WTC11 (cell line): Measurements from ENCODE around the gene RPL10A. TPM values are rescaled to one million over a fixed set of nuclear protein-coding genes. Genes with fewer than 3 reads are reported as not detected.

Source experiments
- ATAC-seq: fragments of 200-7000 bp; cut with Tn5 transposase; 2 replicates; pipeline ENCODE4 v1.10.0; 2021; ENCODE audit warnings: mild to moderate bottlenecking, moderate library complexity
- CTCF ChIA-PET: fragments of 300-600 bp; sonication (Branson Sonifier 250); formaldehyde crosslinking; loops from one replicate; lab custom pipeline; 2021; ENCODE audit warnings: antibody characterized with exemption; lab: Charles Lee
- POLR2A ChIA-PET: fragments of 350-600 bp; sonication (Branson Sonifier 250); formaldehyde crosslinking; loops from one replicate; lab custom pipeline; 2021; ENCODE audit warnings: antibody characterized with exemption; lab: Charles Lee
- DNase-seq: peaks from one replicate; pipeline ENCODE4 v3.0.0; 2021; ENCODE audit warnings: low spot score
- H3K27ac Mint-ChIP-seq: 2 replicates; pipeline ENCODE4 v1.8.0; 2021; ENCODE audit warnings: mixed read lengths
- H3K27me3 Mint-ChIP-seq: 2 replicates; pipeline ENCODE4 v1.8.0; 2021; ENCODE audit warnings: low read depth, mild to moderate bottlenecking, moderate library complexity, mixed read lengths
- H3K36me3 Mint-ChIP-seq: 2 replicates; pipeline ENCODE4 v1.8.0; 2021; ENCODE audit warnings: mixed read lengths
- H3K4me1 Mint-ChIP-seq: 2 replicates; pipeline ENCODE4 v1.8.0; 2022; ENCODE audit warnings: mixed read lengths
- H3K4me3 Mint-ChIP-seq: 2 replicates; pipeline ENCODE4 v1.8.0; 2021; ENCODE audit warnings: mild to moderate bottlenecking, moderate library complexity, mixed read lengths
- H3K9me3 Mint-ChIP-seq: 2 replicates; pipeline ENCODE4 v1.8.0; 2021; ENCODE audit warnings: mixed read lengths
- ATF1 ChIP-seq: sonication (generic); formaldehyde crosslinking; IDR thresholded peaks from 2 replicates; pipeline ENCODE4 v1.8.1; 2023; ENCODE audit warnings: mild to moderate bottlenecking, moderate library complexity, missing genetic modification reagents
- ATF3 ChIP-seq: sonication (generic); formaldehyde crosslinking; conservative IDR thresholded peaks from 2 replicates; pipeline ENCODE4 v1.8.1; 2022; ENCODE audit warnings: mild to moderate bottlenecking, missing genetic modification reagents
- ELF4 ChIP-seq: sonication (generic); formaldehyde crosslinking; IDR thresholded peaks from 2 replicates; pipeline ENCODE4 v1.8.1; 2022; ENCODE audit warnings: low read depth, mild to moderate bottlenecking, moderate library complexity, missing genetic modification reagents
- EMX1 ChIP-seq: fragments of 250-450 bp; sonication (Bioruptor Pico); IDR thresholded peaks from 2 replicates; pipeline ENCODE4 v1.8.0; 2021; ENCODE audit warnings: mild to moderate bottlenecking
- ERG ChIP-seq: fragments of 250-450 bp; sonication (Bioruptor Pico); IDR thresholded peaks from 2 replicates; pipeline ENCODE4 v1.8.0; 2021; ENCODE audit warnings: mild to moderate bottlenecking
- FOXK1 ChIP-seq: sonication (generic); formaldehyde crosslinking; IDR thresholded peaks from 2 replicates; pipeline ENCODE4 v1.8.0; 2022; ENCODE audit warnings: mild to moderate bottlenecking, moderate library complexity, missing genetic modification reagents
- KAT7 ChIP-seq: sonication (generic); formaldehyde crosslinking; IDR thresholded peaks from 2 replicates; pipeline ENCODE4 v1.8.1; 2023; ENCODE audit warnings: missing genetic modification reagents, mild to moderate bottlenecking, borderline replicate concordance
- MXD4 ChIP-seq: fragments of 250-450 bp; sonication (Bioruptor Pico); IDR thresholded peaks from 2 replicates; pipeline ENCODE4 v1.8.0; 2021; ENCODE audit warnings: mild to moderate bottlenecking, moderate library complexity, borderline replicate concordance
- NFE2L1 ChIP-seq: sonication (generic); formaldehyde crosslinking; IDR thresholded peaks from 2 replicates; pipeline ENCODE4 v1.8.1; 2023; ENCODE audit warnings: missing genetic modification reagents
- NR2C2 ChIP-seq: sonication (generic); formaldehyde crosslinking; IDR thresholded peaks from 2 replicates; pipeline ENCODE4 v1.8.0; 2022; ENCODE audit warnings: mild to moderate bottlenecking, missing genetic modification reagents
- PREB ChIP-seq: sonication (generic); formaldehyde crosslinking; IDR thresholded peaks from 2 replicates; pipeline ENCODE4 v1.8.1; 2022; ENCODE audit warnings: mild to moderate bottlenecking, missing genetic modification reagents, moderate library complexity, borderline replicate concordance
- RORB ChIP-seq: fragments of 250-450 bp; sonication (Bioruptor Pico); IDR thresholded peaks from 2 replicates; pipeline ENCODE4 v1.9.0; 2021; ENCODE audit warnings: mild to moderate bottlenecking
- SMAD3 ChIP-seq: sonication (generic); formaldehyde crosslinking; IDR thresholded peaks from 2 replicates; pipeline ENCODE4 v1.8.0; 2022; ENCODE audit warnings: missing genetic modification reagents, mild to moderate bottlenecking, borderline replicate concordance
- SP1 ChIP-seq: sonication (generic); formaldehyde crosslinking; conservative IDR thresholded peaks from 2 replicates; pipeline ENCODE4 v1.8.1; 2022; ENCODE audit warnings: missing genetic modification reagents
- ZBTB43 ChIP-seq: sonication (generic); formaldehyde crosslinking; IDR thresholded peaks from 2 replicates; pipeline ENCODE4 v1.8.1; 2023; ENCODE audit warnings: mild to moderate bottlenecking, missing genetic modification reagents
- total RNA-seq: library from RNA; stranded (reverse); gene quantifications from 3 replicates; pipeline ENCODE4 v1.2.3, GENCODE V29; 2021
- TF ChIP-seq, protein P1 (sequence below): sonication (generic); formaldehyde crosslinking; conservative IDR thresholded peaks from 2 replicates; pipeline ENCODE4 v1.8.1; 2023; ENCODE audit warnings: mild to moderate bottlenecking, low read depth, missing genetic modification reagents, moderate library complexity
- TF ChIP-seq, protein P2 (sequence below): fragments of 250-450 bp; sonication (Bioruptor Pico); IDR thresholded peaks from 2 replicates; pipeline ENCODE4 v1.9.0; 2021; ENCODE audit warnings: mild to moderate bottlenecking
- TF ChIP-seq, protein P3 (sequence below): sonication (generic); formaldehyde crosslinking; IDR thresholded peaks from 2 replicates; pipeline ENCODE4 v1.8.0; 2023; ENCODE audit warnings: missing genetic modification reagents
- TF ChIP-seq, protein P4 (sequence below): sonication (generic); formaldehyde crosslinking; IDR thresholded peaks from 2 replicates; pipeline ENCODE4 v1.8.0; 2022; ENCODE audit warnings: mild to moderate bottlenecking, missing genetic modification reagents

RPL10A gene
- total RNA-seq, 1 experiment from 2014 or later: 1,829 TPM

GRCh38 chr6:35496841-35497570, 28.8 kb downstream of the RPL10A start, which contains the start of gene TEAD3:
TSS of gene TEAD3 (minus strand) at chr6:35497079.
- Mint-ChIP-seq H3K36me3 (no peaks in the 10 kb centered on the region), H3K27me3 (peaks cover 23% of the 10 kb centered on the region), H3K27ac (peak within 1 kb of the TSS; percentile 88), H3K9me3 (no peaks in the 10 kb centered on the region), H3K4me1 (peaks cover 64% of the 10 kb centered on the region), H3K4me3 (peak within 1 kb of the TSS; percentile 78)
- ATAC-seq (peak; percentile 38), DNase-seq (peak; percentile 89)
- CTCF ChIA-PET: interaction anchor here (1.0 to 2.1 kb wide), 15 partner anchors 9 to 240 kb away, joined by 3 to 9 read pairs (median 6); partner anchors contain the start of genes ARMC12, PPARD, RPL10A and ZNF76
- POLR2A ChIA-PET: interaction anchor here (0.6 to 5.3 kb wide), 18 partner anchors 7 to 243 kb away, joined by 3 to 54 read pairs (median 3); partner anchors contain the start of genes FANCE and ZNF76
- TF ChIP-seq EMX1 (CRISPR knock-in tag) (0 out of 2 replicates have a peak, but pooled peaks have one; percentile 26), ERG (CRISPR knock-in tag) (no peak)

DNA sequence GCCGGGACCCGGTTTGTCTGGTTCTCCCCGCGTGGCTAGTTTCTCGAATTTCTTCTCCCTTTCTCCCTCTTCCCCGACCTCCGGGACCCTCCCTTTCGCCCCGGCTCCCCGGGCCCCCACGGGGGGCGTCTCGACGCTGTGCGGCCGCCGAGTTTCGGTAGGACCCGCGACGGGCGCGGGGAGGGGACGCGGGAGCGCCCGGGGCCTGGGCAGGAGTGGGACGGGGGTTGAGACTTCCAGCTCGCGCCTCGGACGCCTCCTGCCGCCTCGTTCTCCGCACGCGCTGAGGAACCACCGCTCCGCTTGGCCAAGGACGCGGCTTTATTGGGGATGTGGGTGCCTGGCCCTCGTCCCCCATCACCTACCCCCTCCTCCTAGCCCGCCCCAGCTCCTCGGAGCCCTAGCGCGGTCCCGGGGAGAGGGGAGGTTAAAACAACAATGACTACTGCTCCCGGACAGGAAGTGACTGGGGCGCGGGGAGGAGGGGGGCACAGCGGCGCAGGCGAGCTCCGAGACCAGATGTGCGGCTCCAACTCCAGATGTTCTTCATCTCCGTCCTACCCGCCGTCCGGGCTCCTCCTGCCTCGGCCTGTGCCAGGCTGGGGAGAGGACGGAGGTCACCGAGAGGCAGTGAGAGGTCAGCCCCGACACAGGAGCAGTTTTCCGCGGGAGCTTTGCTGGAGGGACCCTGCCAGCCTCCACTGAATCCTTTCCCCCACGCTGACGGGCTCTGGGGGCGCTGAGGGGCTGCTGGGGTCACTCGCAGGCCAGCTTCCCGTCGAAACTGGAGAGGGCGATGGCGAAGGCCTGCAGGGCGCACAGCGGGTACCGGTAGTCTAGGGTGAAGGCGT, 29.6 kb downstream of the RPL10A start:
- Mint-ChIP-seq H3K36me3 (no peaks in the 10 kb centered on the region), H3K27ac (peak overlapping the region; percentile 88), H3K9me3 (no peaks in the 10 kb centered on the region), H3K4me1 (peaks cover 56% of the 10 kb centered on the region), H3K27me3 (peaks cover 23% of the 10 kb centered on the region), H3K4me3 (peak overlapping the region; percentile 72)
- CTCF ChIA-PET: interaction anchor here (0.5 to 2.1 kb wide), 16 partner anchors 8 to 945 kb away, joined by 3 to 13 read pairs (median 5); partner anchors contain the start of genes ARMC12, PPARD and RPL10A
- POLR2A ChIA-PET: interaction anchor here (1.0 to 5.3 kb wide), 12 partner anchors 8 to 241 kb away, joined by 3 to 54 read pairs (median 3); partner anchors contain the start of genes FANCE and ZNF76
- ATAC-seq (peak; percentile 31), DNase-seq (peak; percentile 76)
- TF ChIP-seq, protein P1, sequence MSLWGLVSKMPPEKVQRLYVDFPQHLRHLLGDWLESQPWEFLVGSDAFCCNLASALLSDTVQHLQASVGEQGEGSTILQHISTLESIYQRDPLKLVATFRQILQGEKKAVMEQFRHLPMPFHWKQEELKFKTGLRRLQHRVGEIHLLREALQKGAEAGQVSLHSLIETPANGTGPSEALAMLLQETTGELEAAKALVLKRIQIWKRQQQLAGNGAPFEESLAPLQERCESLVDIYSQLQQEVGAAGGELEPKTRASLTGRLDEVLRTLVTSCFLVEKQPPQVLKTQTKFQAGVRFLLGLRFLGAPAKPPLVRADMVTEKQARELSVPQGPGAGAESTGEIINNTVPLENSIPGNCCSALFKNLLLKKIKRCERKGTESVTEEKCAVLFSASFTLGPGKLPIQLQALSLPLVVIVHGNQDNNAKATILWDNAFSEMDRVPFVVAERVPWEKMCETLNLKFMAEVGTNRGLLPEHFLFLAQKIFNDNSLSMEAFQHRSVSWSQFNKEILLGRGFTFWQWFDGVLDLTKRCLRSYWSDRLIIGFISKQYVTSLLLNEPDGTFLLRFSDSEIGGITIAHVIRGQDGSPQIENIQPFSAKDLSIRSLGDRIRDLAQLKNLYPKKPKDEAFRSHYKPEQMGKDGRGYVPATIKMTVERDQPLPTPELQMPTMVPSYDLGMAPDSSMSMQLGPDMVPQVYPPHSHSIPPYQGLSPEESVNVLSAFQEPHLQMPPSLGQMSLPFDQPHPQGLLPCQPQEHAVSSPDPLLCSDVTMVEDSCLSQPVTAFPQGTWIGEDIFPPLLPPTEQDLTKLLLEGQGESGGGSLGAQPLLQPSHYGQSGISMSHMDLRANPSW (CRISPR knock-in tag): no peak
- TF ChIP-seq RORB (CRISPR knock-in tag) (no peak), NFE2L1 (CRISPR knock-in tag) (no peak; the same call in 1 of the 2 replicates), ATF3 (CRISPR knock-in tag) (no peak), SMAD3 (CRISPR knock-in tag) (peak; percentile 68; the same call in 1 of the 2 replicates), ATF1 (CRISPR knock-in tag) (no peak; the same call in 1 of the 2 replicates), ZBTB43 (CRISPR knock-in tag) (0 out of 2 replicates have a peak, but pooled peaks have one; percentile 56), PREB (CRISPR knock-in tag) (no peak), MXD4 (no peak), SP1 (CRISPR knock-in tag) (peak; percentile 67; the same call in 1 of the 2 replicates), KAT7 (peak; percentile 67), ELF4 (CRISPR knock-in tag) (peak; percentile 45; the same call in 1 of the 2 replicates), FOXK1 (CRISPR knock-in tag) (0 out of 2 replicates have a peak, but pooled peaks have one; percentile 25), NR2C2 (no peak)
- TF ChIP-seq, protein P2, sequence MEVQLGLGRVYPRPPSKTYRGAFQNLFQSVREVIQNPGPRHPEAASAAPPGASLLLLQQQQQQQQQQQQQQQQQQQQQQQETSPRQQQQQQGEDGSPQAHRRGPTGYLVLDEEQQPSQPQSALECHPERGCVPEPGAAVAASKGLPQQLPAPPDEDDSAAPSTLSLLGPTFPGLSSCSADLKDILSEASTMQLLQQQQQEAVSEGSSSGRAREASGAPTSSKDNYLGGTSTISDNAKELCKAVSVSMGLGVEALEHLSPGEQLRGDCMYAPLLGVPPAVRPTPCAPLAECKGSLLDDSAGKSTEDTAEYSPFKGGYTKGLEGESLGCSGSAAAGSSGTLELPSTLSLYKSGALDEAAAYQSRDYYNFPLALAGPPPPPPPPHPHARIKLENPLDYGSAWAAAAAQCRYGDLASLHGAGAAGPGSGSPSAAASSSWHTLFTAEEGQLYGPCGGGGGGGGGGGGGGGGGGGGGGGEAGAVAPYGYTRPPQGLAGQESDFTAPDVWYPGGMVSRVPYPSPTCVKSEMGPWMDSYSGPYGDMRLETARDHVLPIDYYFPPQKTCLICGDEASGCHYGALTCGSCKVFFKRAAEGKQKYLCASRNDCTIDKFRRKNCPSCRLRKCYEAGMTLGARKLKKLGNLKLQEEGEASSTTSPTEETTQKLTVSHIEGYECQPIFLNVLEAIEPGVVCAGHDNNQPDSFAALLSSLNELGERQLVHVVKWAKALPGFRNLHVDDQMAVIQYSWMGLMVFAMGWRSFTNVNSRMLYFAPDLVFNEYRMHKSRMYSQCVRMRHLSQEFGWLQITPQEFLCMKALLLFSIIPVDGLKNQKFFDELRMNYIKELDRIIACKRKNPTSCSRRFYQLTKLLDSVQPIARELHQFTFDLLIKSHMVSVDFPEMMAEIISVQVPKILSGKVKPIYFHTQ (CRISPR knock-in tag): no peak
- TF ChIP-seq, protein P3, sequence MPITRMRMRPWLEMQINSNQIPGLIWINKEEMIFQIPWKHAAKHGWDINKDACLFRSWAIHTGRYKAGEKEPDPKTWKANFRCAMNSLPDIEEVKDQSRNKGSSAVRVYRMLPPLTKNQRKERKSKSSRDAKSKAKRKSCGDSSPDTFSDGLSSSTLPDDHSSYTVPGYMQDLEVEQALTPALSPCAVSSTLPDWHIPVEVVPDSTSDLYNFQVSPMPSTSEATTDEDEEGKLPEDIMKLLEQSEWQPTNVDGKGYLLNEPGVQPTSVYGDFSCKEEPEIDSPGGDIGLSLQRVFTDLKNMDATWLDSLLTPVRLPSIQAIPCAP (CRISPR knock-in tag): 0 out of 2 replicates have a peak, but pooled peaks have one; percentile 5
- TF ChIP-seq, protein P4, sequence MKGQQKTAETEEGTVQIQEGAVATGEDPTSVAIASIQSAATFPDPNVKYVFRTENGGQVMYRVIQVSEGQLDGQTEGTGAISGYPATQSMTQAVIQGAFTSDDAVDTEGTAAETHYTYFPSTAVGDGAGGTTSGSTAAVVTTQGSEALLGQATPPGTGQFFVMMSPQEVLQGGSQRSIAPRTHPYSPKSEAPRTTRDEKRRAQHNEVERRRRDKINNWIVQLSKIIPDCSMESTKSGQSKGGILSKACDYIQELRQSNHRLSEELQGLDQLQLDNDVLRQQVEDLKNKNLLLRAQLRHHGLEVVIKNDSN (CRISPR knock-in tag): 0 out of 2 replicates have a peak, but pooled peaks have one; percentile 30
